Activated CD4-positive, CD25-positive, alpha-beta regulatory T cell (primary cell): ENCODE data around the gene SPAG5.

Experiments
- DNase-seq, 4 experiments: peaks; one replicate each; lab custom pipeline; 2025; lab: John Stamatoyannopoulos, UW

Gene SPAG5

DNA sequence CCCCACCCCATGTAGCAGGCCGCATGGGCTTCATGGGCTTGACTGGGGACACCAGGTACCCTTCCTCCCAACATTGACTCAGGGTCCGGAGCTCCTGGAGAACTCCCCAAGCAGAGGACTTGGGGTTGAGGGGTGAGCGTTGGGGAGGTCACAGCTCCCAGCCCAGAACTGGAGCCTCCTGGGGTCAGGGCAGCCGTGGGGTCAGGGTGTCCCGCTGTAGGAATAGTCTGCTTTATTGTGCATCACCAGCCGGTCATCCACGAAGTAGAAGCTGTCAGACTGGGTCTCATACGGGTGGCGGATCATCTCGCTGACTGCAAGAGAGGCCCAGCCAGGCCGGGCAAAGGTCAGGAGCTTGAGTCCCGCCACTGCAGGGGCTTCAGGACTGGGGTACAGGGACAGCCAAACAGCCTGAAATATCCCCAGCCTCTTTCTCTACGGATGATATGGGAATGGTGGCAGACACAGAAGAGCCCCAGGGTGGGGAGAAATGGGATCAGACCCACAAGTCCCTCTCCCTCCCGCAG is 51.7 kb downstream of the SPAG5 start:
- DNase-seq, result no peak

DNA sequence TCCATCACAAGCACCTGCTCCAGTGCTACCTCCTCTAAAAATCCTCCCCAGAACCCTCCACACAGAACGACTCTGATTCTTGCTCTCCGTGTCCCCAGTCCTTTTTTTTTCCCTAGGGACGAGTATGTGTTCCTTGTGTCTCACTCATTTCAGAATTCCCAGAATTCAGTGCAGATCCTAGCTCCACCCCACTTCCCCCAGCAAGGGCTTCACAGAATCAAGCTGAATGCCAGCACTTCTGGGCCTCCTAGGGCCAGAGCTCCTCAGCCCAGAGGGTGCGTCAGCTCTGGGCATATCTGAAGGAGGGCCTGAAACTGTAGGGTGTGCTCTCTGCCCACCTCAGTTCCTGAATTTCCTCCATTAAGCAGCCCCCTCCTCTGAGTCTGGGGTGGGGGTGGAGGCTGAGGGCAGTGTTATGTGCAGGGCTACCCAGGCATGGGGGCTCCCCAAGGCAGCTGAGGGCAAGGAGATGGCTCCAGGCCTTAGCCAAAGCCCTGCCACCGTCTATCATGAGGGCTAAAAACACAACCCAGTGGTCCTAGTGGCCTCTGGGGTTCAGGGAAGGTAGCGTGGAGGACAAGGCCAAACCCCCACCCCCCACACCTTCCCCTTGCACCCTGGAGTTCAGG is 52.9 kb downstream of the SPAG5 start:
- DNase-seq, result no peak

DNA sequence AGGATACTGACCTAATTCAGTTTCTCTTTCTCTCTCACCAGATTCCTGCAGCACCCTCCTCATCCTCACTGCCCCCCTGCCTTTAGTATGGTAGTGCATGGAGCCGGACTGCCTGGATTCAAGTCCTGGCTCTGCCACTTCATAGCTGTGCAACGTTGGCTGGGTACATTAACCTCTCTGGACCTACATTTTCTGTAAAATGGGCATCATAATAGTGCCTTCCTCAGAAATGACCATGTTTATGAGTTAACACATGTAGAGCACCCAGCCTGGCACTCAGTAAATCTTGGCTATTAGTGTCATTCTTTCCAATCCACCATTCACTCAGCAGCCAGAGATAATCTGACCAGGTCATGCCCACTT is 53.7 kb downstream of the SPAG5 start:
- DNase-seq, result no peak

DNA sequence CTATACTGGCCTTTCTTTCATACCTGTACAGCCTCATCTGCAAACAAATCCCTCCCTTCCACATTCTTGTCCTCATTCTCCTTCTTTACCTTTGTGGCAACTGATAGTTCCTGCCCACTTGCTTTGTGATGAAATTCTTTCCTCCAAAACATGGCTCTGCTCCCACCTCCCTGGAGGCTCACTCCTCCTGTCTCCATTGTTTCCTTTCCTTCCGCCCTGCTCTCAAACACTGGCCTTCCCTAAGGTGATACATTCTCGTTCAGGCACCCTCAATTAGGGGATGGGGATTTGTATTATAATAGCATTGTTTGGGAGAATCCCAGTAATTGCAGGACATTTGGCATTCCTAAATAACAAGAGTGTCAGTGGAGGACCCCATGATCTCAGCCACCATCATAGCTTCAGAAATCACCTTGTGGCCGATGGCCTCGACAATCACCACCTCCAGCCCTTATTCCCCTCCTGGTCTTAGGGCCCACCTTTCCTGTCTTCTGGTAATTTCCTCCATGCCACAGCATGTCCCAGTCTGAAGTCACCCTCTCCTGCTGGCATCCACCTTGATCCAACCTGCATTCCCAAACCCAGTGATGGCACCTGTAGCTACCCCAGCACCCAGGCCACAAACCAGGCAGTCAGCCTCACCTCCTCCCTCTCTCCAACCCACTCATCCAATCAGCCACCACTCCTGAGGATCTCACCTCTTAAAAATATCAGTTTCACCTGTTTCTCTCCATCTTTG is 54.3 kb downstream of the SPAG5 start:
- no peak for DNase-seq

DNA sequence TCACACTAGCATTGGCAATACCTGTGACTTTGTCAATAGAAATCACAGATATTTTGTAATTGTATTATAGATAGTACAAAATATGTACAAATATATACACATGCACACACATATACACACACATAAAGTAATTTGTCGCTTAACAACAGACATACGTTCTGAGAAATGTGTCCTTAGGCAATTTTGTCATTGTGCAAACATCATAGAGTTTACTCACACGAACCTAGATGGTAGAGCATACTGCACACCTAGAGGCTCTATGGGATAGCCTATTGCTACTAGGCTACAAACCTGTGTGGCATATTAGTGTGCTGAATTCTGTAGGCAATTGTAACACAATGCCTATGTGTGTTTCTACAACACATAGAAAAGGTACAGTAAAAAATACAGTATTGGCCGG is 57.4 kb downstream of the SPAG5 start:
- no peak for DNase-seq

DNA sequence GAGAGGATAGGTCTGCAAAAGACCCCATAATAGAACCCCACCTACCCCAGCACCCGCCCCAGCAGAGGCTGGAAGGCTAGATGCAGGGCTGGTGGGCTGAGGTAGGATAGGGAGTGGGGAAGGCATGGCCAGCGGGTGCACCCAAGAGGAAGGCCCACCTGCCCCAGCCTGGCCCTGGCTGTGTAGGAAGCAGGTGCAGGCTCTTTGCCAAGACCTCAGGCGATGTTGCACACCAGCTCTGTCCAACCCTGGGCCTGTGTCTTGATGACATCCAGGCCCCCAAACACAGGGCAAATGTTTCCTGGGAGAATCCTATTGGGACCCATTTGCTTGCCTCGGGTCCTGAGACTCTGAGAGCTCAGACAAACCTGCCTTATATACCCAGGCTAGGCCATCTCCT is 58.6 kb downstream of the SPAG5 start:
- DNase-seq, result no peak

DNA sequence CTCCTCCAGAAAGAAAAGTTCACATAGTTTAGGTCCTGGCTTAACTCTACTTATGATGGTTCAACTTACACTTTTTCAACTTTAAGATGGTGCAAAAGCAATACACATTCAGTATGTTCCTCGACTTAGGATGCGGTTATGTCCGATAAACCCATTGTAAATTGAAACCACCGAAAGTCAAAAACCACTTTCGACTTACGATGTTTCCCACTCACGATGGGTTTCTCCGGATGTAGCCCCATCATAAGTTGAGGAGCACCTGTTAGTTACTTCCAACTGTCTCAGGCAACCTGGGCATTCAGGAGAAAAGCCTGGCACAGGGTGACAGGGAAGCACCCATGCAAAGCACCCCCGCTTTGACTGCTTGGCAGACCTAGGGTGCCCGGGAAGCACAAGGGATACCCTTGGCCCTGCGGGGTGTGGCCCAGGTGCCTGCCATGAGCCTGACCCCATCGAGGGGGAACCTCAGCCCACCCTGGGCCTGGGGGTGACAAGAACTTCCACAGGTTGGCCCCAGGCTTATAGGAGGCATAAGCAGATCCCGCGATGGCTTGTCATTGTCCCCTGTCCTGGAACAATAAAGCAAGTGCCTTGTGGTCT is 60.4 kb downstream of the SPAG5 start:
- no peak for DNase-seq

DNA sequence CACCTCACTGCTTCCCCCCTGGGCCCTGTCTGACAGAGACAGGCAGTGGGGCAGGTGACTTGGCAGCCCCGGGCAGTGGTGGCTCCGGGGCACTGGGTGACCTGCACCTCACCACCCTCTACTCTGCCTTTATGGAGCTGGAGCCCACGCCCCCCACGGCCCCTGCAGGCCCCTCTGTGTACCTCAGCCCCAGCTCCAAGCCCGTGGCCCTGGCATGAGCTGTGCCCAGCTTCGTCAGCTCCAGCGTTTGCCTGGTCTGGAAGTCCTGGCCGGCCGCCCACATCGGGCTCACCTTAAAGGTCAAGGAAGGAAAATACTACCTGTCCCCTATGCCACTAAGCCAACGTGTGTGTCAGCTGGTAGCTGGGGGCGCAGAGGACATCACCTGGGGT is 61.6 kb downstream of the SPAG5 start:
- DNase-seq, result no peak

DNA sequence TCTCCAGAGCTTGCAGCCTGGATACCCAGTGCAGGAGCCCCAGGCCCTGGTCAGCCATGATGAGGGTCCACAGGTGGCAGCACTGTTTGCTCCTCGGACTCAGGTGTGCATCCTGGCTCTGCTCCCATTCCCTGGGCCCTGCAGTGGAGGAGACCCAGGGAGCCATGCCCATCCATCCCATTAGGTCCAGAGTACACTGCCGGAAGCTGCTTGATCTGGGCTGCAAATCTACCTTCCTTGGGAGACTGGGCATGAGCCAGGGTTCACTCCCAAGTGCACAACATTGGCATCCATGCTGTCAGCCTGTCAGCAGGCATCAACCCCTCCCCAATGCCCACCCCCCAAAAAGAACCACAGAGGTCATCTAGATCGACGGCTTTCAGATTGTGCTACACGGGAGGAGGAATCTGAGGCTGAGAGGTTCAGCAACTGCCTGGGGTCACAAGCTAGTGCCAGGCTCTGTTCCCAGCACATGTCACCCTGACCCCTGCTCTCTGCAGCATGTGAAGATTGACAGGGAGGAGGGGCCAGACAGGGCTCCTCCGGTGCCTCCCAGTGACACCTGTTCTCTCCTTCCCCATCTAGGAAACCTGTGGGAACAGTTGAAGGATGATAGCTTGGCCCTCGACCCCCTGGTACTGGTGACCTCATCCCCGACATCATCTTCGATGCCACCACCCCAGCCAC is 62.1 kb downstream of the SPAG5 start:
- DNase-seq, result no peak

DNA sequence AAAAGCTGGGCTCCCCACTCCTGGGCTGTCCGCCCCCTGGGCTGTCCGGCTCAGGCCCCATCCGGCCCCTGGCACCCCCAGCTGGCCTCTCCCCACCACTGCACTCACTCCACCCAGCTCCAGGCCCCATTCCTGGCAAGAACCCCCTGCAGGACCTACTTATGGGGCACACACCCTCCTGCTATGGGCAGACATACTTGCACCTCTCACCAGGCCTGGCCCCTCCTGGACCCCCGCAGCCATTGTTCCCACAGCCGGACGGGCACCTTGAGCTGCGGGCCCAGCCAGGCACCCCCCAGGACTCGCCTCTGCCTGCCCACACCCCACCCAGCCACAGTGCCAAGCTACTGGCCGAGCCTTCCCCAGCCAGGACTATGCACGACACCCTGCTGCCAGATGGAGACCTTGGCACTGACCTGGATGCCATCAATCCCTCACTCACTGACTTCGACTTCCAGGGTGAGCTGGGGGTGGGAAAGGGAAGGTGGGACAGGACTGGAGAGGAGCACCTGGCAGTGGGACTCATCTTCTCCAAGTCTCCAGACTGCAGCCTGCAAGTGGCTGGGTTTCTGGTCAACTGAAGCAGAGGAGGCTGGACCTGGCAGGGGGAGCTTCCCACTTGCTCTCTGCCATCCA is 64.0 kb downstream of the SPAG5 start:
- no peak for DNase-seq

DNA sequence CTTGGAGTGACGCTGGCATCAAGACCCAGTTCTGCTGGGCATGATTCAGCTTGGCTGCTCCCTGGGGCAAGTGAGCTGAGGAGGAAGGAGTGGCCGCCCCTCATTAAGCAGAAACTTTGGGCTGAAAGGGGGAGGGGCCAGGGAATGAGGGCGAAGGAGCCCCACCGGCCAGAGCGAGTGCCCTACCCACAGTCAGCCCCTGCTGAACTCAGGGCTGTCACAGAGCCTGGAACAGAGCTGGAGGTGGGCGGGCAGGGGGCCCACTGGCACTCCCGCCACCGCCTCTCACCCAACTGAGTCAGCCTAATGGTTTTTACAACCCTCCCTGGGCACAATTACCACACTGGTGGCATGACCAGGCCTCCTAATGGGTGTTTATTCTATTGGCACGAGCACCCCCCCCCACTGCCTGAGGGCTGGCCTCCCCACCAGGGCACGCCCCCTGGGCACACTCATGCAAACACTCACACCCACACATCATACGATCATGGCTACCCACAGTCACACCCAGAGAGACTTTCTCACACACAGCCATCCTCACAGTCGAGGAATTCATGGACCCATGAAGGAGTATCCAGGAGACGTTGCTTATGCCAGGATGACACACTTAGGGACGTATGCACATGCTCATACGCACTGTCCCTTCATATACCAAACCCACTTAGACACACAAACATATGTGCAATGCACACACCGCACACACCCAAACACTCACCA is 65.6 kb downstream of the SPAG5 start:
- DNase-seq, result no peak

DNA sequence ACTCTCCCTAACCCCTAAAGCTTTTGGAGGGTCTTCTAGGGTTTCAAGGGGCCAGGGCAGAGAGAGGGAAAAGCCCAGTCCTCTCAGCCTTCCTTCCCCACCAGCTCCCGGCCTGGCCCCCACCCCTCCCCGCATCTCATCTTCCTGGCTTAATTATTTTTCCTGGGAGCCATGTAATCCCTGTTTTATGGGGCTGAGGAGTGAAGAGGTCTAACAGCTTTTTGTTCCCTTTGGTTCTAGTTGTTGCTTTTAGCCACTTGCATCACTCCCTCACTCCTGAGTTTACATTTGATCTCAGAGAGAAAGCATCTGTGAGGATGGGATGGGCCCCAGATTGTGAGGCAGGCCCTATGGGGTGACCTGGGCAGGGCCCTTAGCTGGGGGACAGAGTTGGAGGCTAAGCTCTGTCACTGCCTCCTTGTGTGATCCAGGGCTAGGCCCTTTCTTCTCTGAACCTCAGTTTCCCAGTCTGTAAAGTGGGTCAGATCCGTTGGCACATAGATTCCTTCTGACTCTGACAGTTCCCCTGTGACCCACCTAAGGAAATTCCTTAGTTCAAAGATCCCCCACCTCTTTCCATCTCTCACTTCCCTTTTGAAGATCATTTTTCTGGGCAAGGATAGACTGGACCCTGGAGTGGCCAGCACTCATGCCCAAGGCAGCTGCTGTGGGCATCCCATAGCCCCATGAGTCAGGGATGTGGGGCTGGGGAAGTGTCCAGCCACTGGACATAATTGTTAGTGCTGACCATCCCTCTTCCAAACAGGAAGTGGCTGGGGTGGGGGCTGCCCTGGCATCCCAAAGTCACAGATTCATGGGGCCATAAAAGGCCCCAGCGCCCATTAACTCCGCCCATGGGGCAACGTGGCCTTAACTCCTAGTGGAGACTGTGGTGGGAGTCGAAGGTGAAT is 66.5 kb downstream of the SPAG5 start:
- DNase-seq, result no peak

DNA sequence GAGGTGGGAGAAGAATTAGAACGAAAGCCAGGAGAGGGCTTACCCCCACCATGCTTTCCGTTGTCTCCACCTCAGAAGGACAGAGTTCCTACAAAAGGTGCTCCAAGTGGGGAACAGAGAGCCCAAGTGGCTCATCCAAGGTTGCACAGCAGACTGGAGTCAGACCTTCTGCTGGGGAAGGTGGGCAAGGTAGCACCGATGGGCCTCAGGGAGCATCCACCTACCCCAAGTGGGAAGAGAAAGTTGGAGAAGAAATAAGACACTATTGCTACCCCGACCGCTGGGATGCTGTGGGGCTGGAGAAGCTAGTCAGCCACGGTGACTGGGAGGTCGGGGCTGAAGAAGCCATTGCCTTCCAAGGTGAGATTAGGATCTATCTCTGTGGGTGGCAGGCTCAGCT is 67.9 kb downstream of the SPAG5 start:
- DNase-seq, result no peak

DNA sequence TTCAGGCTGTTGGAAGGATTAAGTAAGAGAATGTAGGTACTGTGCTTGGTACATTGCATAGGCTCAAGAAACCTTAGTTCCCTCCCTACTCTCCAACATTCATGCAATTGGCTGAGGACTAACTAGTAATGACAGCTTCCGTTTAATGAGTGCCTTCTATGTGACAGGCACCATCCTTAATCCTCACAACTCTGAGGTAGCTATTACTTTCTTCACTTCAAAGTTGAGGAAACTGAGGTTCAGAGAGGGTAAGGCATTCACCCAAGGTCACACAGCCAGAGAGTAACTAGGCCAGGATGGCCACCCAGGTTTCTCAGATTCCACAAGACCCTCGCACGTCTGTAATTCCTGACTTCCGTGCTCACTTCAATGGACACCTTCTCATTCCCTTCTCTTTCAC is 68.6 kb downstream of the SPAG5 start:
- no peak for DNase-seq

DNA sequence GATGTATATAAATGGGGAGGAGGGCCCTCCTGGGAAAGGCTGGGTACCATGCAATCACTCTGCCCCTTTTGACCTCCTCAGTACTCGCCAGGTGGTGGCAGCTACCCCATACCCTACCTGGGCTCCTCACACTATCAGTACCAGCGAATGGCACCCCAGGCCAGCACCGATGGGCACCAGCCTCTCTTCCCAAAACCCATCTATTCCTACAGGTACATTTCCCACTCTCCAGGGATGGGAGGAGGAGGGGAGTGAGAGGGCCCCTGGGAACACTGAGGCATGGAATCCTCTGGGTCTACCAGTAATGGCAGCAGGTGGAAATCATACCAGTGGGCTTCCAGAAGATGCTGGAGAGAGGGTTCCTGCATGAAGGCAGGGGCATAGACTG is 69.8 kb downstream of the SPAG5 start:
- DNase-seq, result no peak

DNA sequence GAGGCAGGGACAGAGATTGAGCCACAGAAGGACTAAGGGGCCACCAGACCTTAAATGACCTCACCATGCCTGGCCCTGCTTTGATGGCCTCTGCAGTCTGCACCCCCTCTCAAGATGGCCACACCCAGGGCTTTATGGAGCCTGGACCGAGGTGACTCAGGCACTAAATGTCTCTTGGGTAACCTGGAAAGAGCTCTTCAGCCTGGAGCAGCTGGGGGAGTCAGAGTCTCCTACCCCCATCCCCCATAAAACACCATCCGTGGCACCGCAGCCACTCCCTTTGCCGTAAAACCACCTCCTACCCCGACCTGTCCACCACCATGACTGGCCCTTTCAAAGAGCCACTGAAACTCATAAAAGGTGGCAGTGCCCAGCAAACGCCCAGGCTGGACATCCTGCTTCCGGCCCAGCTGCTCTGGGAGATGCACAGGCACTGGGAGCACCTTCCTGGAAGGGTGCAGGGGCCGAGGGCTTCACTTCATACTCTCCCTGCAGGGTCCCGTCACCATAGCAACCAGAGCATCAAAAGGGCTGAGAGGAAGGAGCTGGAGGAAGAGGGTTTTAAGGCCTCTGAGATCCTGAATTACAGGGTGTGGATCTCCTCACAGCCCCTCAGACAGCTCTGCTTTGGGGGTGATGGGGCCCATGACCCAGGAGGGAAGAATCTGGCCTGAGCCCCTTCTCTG is 70.4 kb downstream of the SPAG5 start:
- DNase-seq, result no peak

DNA sequence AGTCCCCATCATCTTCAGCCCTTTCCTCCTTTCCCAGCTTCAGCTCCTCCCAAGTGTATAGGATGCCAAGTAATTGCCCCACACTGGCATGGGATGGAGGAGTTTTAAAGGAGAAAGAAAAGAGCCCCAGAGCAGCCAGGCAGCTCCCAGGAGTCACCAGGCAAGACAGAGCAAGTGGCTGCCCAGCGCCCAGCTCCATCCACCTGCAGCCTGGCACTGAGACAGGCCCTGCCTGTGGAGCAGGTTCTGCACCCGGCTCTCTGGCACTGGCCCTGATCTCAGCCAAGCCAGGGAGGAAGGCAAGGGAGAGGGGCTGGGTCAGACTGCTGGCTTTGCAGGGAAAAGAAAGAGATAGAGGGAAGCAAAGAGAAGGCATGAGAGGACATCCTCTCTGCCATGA is 71.0 kb downstream of the SPAG5 start:
- no peak for DNase-seq
